Measurements from ENCODE around the gene NXN. TPM values are rescaled to one million over a fixed set of nuclear protein-coding genes. Genes with fewer than 3 reads are reported as not detected.
"Not testable (repeated sequence)": the region's sequence is repeated elsewhere in the genome, so short reads cannot be mapped to it uniquely, and the experiment has no call there.

Gene NXN
- total RNA-seq, 1 experiment from 2014 or later, result 57.3 TPM

DNA sequence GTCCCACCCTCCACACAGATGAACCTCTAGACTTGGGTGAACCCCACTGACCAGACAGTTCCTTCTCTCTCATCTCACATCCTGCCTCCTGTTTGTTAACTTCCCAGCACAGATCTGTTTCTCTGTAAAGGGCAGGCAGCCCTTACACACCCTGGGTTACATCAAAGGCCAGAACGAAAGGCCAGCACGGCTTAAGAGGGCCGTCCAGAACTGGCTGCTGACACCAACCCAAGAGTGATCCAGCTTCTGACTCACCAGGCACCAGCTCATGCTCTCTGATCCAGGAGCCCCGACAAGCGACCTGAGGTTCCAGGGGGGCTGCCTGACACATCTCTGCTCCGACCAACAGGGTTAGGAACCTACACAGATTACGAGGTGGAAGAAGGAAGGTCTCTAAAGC, 110.5 kb downstream of the NXN start:
- ChIA-PET CTCF (interaction anchor here (0.9 to 2.9 kb wide), 2 partner anchors 10 to 111 kb away, joined by 6 to 13 read pairs; partner anchors contain the start of gene NXN), POLR2A (interaction anchor here (0.7 to 1.4 kb wide), 4 partner anchors 14 to 110 kb away, joined by 3 to 4 read pairs (median 3); partner anchors contain the start of gene NXN)
- no peak overlapping the region for H3K27ac Mint-ChIP-seq (ENCODE audit: low read depth, unreplicated experiment)
- H3K36me3 Mint-ChIP-seq (ENCODE audit: insufficient read depth, unreplicated experiment), result peaks cover 17% of the 10 kb centered on the region
- H3K9me3 Mint-ChIP-seq (ENCODE audit: unreplicated experiment), result peaks cover 8% of the 10 kb centered on the region
- no peaks in the 10 kb centered on the region for H3K27me3 Mint-ChIP-seq (ENCODE audit: insufficient read depth, unreplicated experiment)
- H3K4me3 Mint-ChIP-seq (ENCODE audit: unreplicated experiment), result no peak overlapping the region
- no peak for TF ChIP-seq CTCF (IDR thresholded peaks at IDR 0.05; ENCODE audit: unreplicated experiment)
- DNase-seq (ENCODE audit: unreplicated experiment), result no peak
- no TSS peak for BruUV-seq (replicated peaks)
- peaks cover 25% of the 10 kb centered on the region for H3K4me1 Mint-ChIP-seq (ENCODE audit: insufficient read depth, unreplicated experiment)
- intact Hi-C loops (cut with micrococcal nuclease), result no loop called here

DNA sequence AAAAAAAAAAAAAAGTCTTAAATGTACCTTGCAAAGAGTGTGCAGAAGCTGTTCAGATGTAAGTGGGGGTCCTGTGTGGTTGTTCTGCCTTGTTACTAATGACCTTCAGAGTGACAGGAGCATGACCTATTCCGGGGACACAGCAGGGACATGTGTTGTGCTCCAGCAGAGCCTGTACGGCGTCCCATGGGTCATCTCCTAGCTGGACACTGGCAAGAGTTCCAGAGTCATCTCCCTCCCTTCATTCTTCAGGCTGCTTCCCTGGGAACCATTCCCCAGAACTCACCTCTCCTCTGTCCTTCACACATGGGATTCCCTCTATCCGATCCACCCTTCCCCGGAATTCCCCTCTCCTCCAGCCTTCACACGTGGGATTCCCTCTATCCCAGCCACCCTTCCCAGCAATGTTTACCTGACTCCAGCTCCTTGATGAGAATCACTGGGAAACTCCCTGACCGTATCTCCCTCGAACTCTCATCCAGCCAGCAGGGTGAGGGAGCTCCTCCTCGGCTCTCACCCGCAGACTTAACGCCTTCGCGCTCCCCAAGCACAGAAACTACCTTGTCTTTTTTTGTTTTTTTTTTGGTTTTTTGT, 111.6 kb downstream of the NXN start:
- no TSS peak for BruUV-seq (replicated peaks)
- no peak for TF ChIP-seq CTCF (IDR thresholded peaks at IDR 0.05; ENCODE audit: unreplicated experiment)
- CTCF ChIA-PET, result interaction anchor here (0.5 to 2.9 kb wide), 7 partner anchors 11 to 157 kb away, joined by 3 to 13 read pairs (median 3); no protein-coding TSS in a partner anchor
- Mint-ChIP-seq H3K9me3 (ENCODE audit: unreplicated experiment) (peaks cover 8% of the 10 kb centered on the region), H3K36me3 (ENCODE audit: insufficient read depth, unreplicated experiment) (peaks cover 21% of the 10 kb centered on the region), H3K27ac (ENCODE audit: low read depth, unreplicated experiment) (no peak overlapping the region), H3K4me1 (ENCODE audit: insufficient read depth, unreplicated experiment) (peaks cover 25% of the 10 kb centered on the region), H3K27me3 (ENCODE audit: insufficient read depth, unreplicated experiment) (no peaks in the 10 kb centered on the region), H3K4me3 (ENCODE audit: unreplicated experiment) (no peak overlapping the region)
- POLR2A ChIA-PET, result interaction anchor here (1.4 to 2.2 kb wide), 2 partner anchors 12 to 15 kb away, joined by 3 to 6 read pairs; no protein-coding TSS in a partner anchor
- intact Hi-C loops (cut with micrococcal nuclease), result no loop called here
- no peak for DNase-seq (ENCODE audit: unreplicated experiment)

- DNase-seq (ENCODE audit: unreplicated experiment); intact Hi-C loops (cut with micrococcal nuclease); H3K9me3 Mint-ChIP-seq (ENCODE audit: unreplicated experiment); BruUV-seq (replicated peaks); H3K27me3 Mint-ChIP-seq (ENCODE audit: insufficient read depth, unreplicated experiment); H3K27ac Mint-ChIP-seq (ENCODE audit: low read depth, unreplicated experiment); H3K4me3 Mint-ChIP-seq (ENCODE audit: unreplicated experiment): not testable (repeated sequence)
- H3K36me3 Mint-ChIP-seq (ENCODE audit: insufficient read depth, unreplicated experiment), result peaks cover 17% of the 10 kb centered on the region
- peaks cover 22% of the 10 kb centered on the region for H3K4me1 Mint-ChIP-seq (ENCODE audit: insufficient read depth, unreplicated experiment)
- POLR2A ChIA-PET, result interaction anchor here (2.2 kb wide), 1 partner anchor 12 kb away, joined by 6 read pairs; no protein-coding TSS in a partner anchor
- CTCF ChIA-PET, result interaction anchor here (0.5 to 2.9 kb wide), 6 partner anchors 12 to 703 kb away, joined by 3 to 13 read pairs (median 4); no protein-coding TSS in a partner anchor
These were observed 112.3 kb downstream of the NXN start for GRCh38 chr17:867238-867637.

DNA sequence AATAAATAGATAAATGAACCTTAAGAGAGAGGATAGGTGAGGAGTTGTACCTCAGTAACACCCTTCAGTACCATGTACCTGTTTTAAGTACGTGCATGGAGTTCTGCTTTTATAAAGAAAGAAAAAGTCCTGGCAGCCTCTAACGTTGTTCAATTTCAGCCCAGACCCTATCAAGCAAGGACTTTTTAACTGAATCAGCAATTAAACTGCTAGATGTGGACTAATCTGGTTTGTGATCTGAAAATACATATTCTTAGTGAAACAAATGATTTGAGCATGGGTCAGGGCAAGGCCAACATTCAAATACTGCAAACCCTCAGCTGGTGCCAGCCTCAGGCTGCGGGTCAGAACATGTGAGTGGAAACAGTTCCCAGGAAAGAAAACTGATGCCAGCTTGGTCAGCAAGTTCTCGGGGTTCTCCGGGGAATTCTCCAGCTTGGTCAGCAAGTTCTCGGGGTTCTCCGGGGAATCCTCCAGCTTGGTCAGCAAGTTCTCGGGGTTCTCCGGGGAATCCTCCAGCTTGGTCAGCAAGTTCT, 112.9 kb downstream of the NXN start:
- H3K4me1 Mint-ChIP-seq (ENCODE audit: insufficient read depth, unreplicated experiment), result peaks cover 19% of the 10 kb centered on the region

More for the DNA sequence above, 112.9 kb downstream of the NXN start:
- ChIA-PET CTCF (interaction anchor here (0.5 to 2.0 kb wide), 5 partner anchors 33 to 703 kb away, joined by 3 to 9 read pairs (median 3); no protein-coding TSS in a partner anchor), POLR2A (interaction anchor here (2.2 kb wide), 1 partner anchor 13 kb away, joined by 6 read pairs; no protein-coding TSS in a partner anchor)
- Mint-ChIP-seq H3K36me3 (ENCODE audit: insufficient read depth, unreplicated experiment) (peaks cover 11% of the 10 kb centered on the region), H3K27me3 (ENCODE audit: insufficient read depth, unreplicated experiment) (no peaks in the 10 kb centered on the region), H3K27ac (ENCODE audit: low read depth, unreplicated experiment) (no peak overlapping the region), H3K9me3 (ENCODE audit: unreplicated experiment) (no peaks in the 10 kb centered on the region), H3K4me3 (ENCODE audit: unreplicated experiment) (no peak overlapping the region)
- no peak for DNase-seq (ENCODE audit: unreplicated experiment)
- intact Hi-C loops (cut with micrococcal nuclease), result no loop called here
- no TSS peak for BruUV-seq (replicated peaks)
- TF ChIP-seq CTCF (IDR thresholded peaks at IDR 0.05; ENCODE audit: unreplicated experiment), result no peak
